ENCODE results near the gene TAOK3.

Gene TAOK3

GRCh38 chr12:118119449-118119879 is 253.2 kb downstream of the TAOK3 start:
- TF ChIP-seq CTCF (conservative IDR thresholded peaks at IDR 0.05; ENCODE audit: low read length) (no peak), EZH2phosphoT487 (IDR thresholded peaks at IDR 0.05; ENCODE audit: borderline replicate concordance) (no peak)
- peaks cover 4% of the 10 kb centered on the region for H3K4me1 ChIP-seq (ENCODE audit: insufficient read depth, low read length, poor library complexity, severe bottlenecking)
- no peaks in the 10 kb centered on the region for H3K9me3 ChIP-seq (ENCODE audit: insufficient read depth, low read depth, low read length)
- H3K79me2 ChIP-seq (ENCODE audit: insufficient read depth, low read length) = no peaks in the 10 kb centered on the region
- H3K9me2 ChIP-seq (replicated peaks; ENCODE audit: low read depth, low read length) = no peaks in the 10 kb centered on the region
- no peaks in the 10 kb centered on the region for H3K27me3 ChIP-seq (ENCODE audit: insufficient read depth, low read length, poor library complexity, severe bottlenecking)
- H3F3A ChIP-seq (ENCODE audit: low read depth) = no peaks in the 10 kb centered on the region
- no peaks in the 10 kb centered on the region for H4K20me1 ChIP-seq (ENCODE audit: insufficient read depth, low read length, poor library complexity, severe bottlenecking)
- no peak overlapping the region for H2AFZ ChIP-seq (ENCODE audit: low read length)
- no peak overlapping the region for H3K4me3 ChIP-seq (ENCODE audit: low read length, poor library complexity, severe bottlenecking)
- H3K36me3 ChIP-seq (ENCODE audit: insufficient read depth, low read length) = no peaks in the 10 kb centered on the region
- no peak overlapping the region for H3K4me2 ChIP-seq (ENCODE audit: low read depth, low read length, poor library complexity, severe bottlenecking)
- no peak overlapping the region for H3K9ac ChIP-seq (ENCODE audit: low read depth, low read length, poor library complexity, severe bottlenecking)

- no peak overlapping the region for H3K4me3 ChIP-seq (ENCODE audit: low read length, poor library complexity, severe bottlenecking)
- no peaks in the 10 kb centered on the region for H3K36me3 ChIP-seq (ENCODE audit: insufficient read depth, low read length)
- H3K9me3 ChIP-seq (ENCODE audit: insufficient read depth, low read depth, low read length) = no peaks in the 10 kb centered on the region
- no peak overlapping the region for H3K9ac ChIP-seq (ENCODE audit: low read depth, low read length, poor library complexity, severe bottlenecking)
- no peaks in the 10 kb centered on the region for H3K27me3 ChIP-seq (ENCODE audit: insufficient read depth, low read length, poor library complexity, severe bottlenecking)
- no peaks in the 10 kb centered on the region for H3F3A ChIP-seq (ENCODE audit: low read depth)
- TF ChIP-seq EZH2phosphoT487 (IDR thresholded peaks at IDR 0.05; ENCODE audit: borderline replicate concordance) = no peak
- no peak for TF ChIP-seq CTCF (conservative IDR thresholded peaks at IDR 0.05; ENCODE audit: low read length)
- H3K4me2 ChIP-seq (ENCODE audit: low read depth, low read length, poor library complexity, severe bottlenecking) = no peak overlapping the region
- H2AFZ ChIP-seq (ENCODE audit: low read length) = no peak overlapping the region
- no peaks in the 10 kb centered on the region for H3K79me2 ChIP-seq (ENCODE audit: insufficient read depth, low read length)
- H3K9me2 ChIP-seq (replicated peaks; ENCODE audit: low read depth, low read length) = no peaks in the 10 kb centered on the region
- H3K4me1 ChIP-seq (ENCODE audit: insufficient read depth, low read length, poor library complexity, severe bottlenecking) = peaks cover 3% of the 10 kb centered on the region
- no peaks in the 10 kb centered on the region for H4K20me1 ChIP-seq (ENCODE audit: insufficient read depth, low read length, poor library complexity, severe bottlenecking)
Measured at GRCh38 chr12:118109088-118109487, 263.6 kb downstream of the TAOK3 start.

- Histone ChIP-seq H3K36me3 (ENCODE audit: insufficient read depth, low read length) (no peaks in the 10 kb centered on the region), H2AFZ (ENCODE audit: low read length) (no peak overlapping the region), H4K20me1 (ENCODE audit: insufficient read depth, low read length, poor library complexity, severe bottlenecking) (no peaks in the 10 kb centered on the region), H3K4me1 (ENCODE audit: insufficient read depth, low read length, poor library complexity, severe bottlenecking) (peaks cover 4% of the 10 kb centered on the region), H3K9ac (ENCODE audit: low read depth, low read length, poor library complexity, severe bottlenecking) (no peak overlapping the region), H3K79me2 (ENCODE audit: insufficient read depth, low read length) (no peaks in the 10 kb centered on the region), H3F3A (ENCODE audit: low read depth) (no peaks in the 10 kb centered on the region), H3K4me3 (ENCODE audit: low read length, poor library complexity, severe bottlenecking) (no peak overlapping the region), H3K4me2 (ENCODE audit: low read depth, low read length, poor library complexity, severe bottlenecking) (no peak overlapping the region), H3K9me3 (ENCODE audit: insufficient read depth, low read depth, low read length) (no peaks in the 10 kb centered on the region), H3K27me3 (ENCODE audit: insufficient read depth, low read length, poor library complexity, severe bottlenecking) (no peaks in the 10 kb centered on the region), H3K9me2 (replicated peaks; ENCODE audit: low read depth, low read length) (no peaks in the 10 kb centered on the region)
- TF ChIP-seq EZH2phosphoT487 (IDR thresholded peaks at IDR 0.05; ENCODE audit: borderline replicate concordance) (no peak), CTCF (conservative IDR thresholded peaks at IDR 0.05; ENCODE audit: low read length) (no peak)
Measured at GRCh38 chr12:118107694-118108093, 265.0 kb downstream of the TAOK3 start.

Measured in Loucy (cell line).